ENCODE data around the gene ZNF444. TPM values are rescaled to one million over a fixed set of nuclear protein-coding genes. Genes with fewer than 3 reads are reported as not detected.

ZNF444 gene
- total RNA-seq, 4 donors from 2014 or later = 35.1 to 53.0 (median 45.5) TPM

DNA sequence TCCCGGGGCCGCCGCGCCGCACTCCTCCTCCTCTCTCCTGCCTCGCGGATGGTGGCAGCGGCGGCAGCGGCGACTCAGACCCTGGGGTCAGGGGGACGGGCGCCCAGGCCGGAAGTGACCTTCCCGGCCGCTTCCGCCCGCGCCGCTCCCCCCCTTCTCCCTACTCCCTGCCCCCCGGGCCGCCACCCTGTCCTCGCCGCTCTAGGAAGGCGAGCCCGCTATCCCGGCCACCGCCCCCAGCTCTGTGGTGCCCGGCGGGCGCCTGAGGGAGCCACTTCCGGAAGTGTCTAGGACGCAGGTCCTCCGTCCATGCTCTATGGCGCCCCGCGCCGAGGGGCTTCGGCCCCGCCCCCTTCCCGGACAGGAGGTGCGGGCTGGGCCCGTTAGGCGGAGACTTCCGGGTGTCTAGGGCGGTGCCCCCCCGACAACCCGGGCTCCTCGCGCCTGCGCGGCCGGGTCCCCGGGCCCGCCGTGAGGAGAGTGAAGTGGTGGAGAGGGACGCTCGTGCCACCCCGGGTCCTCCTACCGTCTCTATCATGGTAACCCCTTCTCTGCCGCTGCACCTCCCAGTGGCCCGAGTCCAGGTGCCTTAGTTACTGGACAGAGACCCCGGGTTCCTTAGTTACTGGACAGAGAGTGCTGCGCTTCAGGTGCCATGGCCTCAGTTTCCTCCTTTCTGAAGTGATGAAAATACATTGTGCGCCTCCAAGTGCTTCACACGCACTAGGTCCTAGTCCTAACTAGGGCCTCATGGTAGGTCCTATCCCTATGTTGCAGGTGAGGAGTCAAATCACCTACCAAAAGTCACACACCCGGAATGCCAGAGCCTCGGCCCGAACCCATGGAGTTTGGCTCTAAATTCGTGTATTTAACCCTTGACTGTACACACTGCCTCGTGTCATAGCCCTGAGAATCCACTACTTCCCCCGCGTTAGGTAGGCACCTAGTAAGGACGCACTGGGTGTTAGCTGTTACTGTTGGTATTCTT, 19.6 kb upstream of the ZNF444 start, which contains the start of gene ZNF787:
TSS of gene ZNF787 (minus strand) at position 116 of the 988 bp plus-strand sequence. CDS start 18,078 bp downstream, outside the sequence.
- no peaks in the 10 kb centered on the region for H3K36me3 ChIP-seq
- H3K27me3 ChIP-seq = no peaks in the 10 kb centered on the region
- peaks cover 19 to 26% of the 10 kb centered on the region in 2 donors for H3K4me1 ChIP-seq
- peak within 1 kb of the TSS; percentile 37 to 68 (median 59) for H3K4me3 ChIP-seq (replicated peaks in 1 of 3)
- WGBS, 2 donors = 22 to 32% methylated on average over 13 to 21 of the region's 74 CpGs
- peak within 1 kb of the TSS; percentile 87 to 90 (median 88) for H3K27ac ChIP-seq
- DNase-seq = peak; percentile 99
- intact Hi-C loops (cut with DNase I) = no loop called here
- no peaks in the 10 kb centered on the region for H3K9me3 ChIP-seq
- TF ChIP-seq, protein P1, sequence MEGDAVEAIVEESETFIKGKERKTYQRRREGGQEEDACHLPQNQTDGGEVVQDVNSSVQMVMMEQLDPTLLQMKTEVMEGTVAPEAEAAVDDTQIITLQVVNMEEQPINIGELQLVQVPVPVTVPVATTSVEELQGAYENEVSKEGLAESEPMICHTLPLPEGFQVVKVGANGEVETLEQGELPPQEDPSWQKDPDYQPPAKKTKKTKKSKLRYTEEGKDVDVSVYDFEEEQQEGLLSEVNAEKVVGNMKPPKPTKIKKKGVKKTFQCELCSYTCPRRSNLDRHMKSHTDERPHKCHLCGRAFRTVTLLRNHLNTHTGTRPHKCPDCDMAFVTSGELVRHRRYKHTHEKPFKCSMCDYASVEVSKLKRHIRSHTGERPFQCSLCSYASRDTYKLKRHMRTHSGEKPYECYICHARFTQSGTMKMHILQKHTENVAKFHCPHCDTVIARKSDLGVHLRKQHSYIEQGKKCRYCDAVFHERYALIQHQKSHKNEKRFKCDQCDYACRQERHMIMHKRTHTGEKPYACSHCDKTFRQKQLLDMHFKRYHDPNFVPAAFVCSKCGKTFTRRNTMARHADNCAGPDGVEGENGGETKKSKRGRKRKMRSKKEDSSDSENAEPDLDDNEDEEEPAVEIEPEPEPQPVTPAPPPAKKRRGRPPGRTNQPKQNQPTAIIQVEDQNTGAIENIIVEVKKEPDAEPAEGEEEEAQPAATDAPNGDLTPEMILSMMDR (IDR thresholded peaks at IDR 0.05) = peak in 1 of 6 experiments; percentile 24
- peak in 1 of 2 donors; percentile 52 for TF ChIP-seq POLR2A (IDR thresholded peaks at IDR 0.05)

DNA sequence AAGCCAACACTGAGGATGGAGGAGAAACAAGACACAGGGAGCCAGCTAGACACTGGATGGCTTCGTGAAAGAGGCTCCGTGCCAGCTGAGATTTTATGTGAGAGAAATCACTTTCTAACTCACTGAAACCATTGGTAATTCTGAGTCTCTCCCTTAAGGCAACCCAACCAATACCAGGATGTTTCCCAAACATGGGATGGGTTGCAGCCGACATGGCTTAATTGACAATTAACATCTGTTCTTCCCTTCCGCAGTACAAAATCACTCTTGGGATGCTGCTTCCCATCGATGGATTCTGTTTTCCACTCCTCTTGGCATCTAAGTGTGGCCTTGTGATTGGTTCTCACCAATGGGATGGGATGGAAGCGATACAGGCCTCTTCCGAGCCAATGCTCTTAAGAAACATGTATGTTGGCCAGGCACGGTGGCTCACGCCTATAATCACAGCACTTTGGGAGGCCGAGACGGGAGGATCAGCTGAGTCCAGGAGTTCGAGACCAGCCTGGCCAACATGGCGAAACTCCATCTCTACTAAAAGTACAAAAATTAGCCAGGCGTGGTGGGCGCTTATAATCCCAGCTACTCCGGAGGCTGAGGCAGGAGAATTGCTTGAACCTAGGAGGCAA, 17.7 kb upstream of the ZNF444 start:
- no peak overlapping the region for H3K4me3 ChIP-seq (replicated peaks in 1 of 3)
- DNase-seq = no peak
- H3K9me3 ChIP-seq = no peaks in the 10 kb centered on the region
- peaks cover 19% of the 10 kb centered on the region in 2 donors for H3K4me1 ChIP-seq
- no peak overlapping the region for H3K27ac ChIP-seq
- intact Hi-C loops (cut with DNase I) = no loop called here
- TF ChIP-seq POLR2A (IDR thresholded peaks at IDR 0.05) = no peak
- TF ChIP-seq, protein P1 (IDR thresholded peaks at IDR 0.05) = no peak
- no peaks in the 10 kb centered on the region for H3K27me3 ChIP-seq
- WGBS, 2 donors = 84 to 89% methylated on average over 16 of the region's 16 CpGs
- H3K36me3 ChIP-seq = no peaks in the 10 kb centered on the region

DNA sequence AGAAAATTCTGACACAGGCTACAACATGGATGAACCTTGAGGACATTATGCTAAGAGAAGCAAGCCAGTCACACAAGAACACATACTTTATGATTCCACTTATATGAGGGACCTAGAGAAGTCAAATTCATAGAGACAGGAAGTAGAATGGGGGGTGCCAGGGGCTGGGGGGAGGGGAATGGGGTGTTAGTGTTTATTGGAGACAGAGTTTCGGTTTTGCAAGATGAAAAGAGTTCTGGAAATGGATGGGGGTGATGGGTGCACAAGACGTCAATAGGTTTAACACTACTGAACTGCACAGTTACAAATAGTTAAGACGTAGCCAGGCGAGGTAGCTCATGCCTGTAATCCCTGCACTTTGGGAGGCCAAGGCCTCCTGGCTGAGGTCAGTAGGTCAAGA, 16.5 kb upstream of the ZNF444 start:
- no peak for DNase-seq
- TF ChIP-seq, protein P1 (IDR thresholded peaks at IDR 0.05) = no peak
- no peak for TF ChIP-seq POLR2A (IDR thresholded peaks at IDR 0.05)

DNA sequence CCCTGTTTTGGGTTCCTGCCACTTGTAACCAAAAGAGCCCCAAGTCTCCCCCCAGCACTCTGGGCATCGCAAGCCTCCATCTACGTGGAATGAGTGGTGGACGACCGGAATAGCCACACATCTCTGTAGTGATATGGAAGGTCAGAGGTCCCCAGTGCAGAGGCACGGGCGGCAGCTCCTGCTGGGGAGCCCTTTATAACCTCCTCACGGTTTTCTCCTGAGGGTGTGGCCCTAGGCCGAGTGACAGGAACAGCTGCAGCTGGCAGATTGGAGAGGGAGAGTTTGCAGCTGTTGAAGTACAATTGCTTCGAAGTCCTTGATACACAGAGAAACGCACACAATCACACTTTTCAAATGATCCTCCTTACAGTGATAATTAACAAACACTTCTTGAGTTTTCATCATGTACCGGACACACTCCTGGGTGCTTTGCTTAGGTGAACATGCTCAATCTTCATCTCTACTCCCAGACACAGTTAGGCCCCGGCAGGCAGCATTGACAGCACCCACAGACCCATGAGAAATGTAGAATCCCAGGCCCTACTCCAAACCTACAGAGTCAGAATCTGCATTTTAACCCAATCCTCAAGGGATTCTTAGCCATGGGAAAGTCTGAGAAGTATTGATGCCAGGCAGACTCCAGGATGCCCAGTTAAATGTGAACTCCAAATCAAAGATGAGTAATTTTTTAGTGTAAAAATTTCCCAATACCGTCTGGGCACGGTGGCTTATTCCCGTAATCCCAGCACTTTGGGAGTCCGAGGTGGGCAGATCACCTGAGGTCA, 15.1 kb upstream of the ZNF444 start:
- Histone ChIP-seq H3K27me3 (no peaks in the 10 kb centered on the region), H3K4me1 (peaks cover 0 to 3% of the 10 kb centered on the region in 2 donors), H3K4me3 (replicated peaks in 1 of 3) (no peak overlapping the region), H3K27ac (no peak overlapping the region), H3K36me3 (no peaks in the 10 kb centered on the region), H3K9me3 (no peaks in the 10 kb centered on the region)
- 86 to 87% methylated on average over 16 of the region's 16 CpGs for WGBS, 2 donors
- intact Hi-C loops (cut with DNase I) = no loop called here
- DNase-seq = no peak
- TF ChIP-seq, protein P1 (IDR thresholded peaks at IDR 0.05) = no peak
- TF ChIP-seq POLR2A (IDR thresholded peaks at IDR 0.05) = no peak

More for the DNA sequence above, 16.5 kb upstream of the ZNF444 start:
- WGBS, 2 donors = 97% methylated on average over 4 of the region's 4 CpGs
- Histone ChIP-seq H3K36me3 (no peaks in the 10 kb centered on the region), H3K9me3 (no peaks in the 10 kb centered on the region), H3K27ac (no peak overlapping the region), H3K4me3 (replicated peaks in 1 of 3) (no peak overlapping the region), H3K27me3 (no peaks in the 10 kb centered on the region), H3K4me1 (peaks cover 7 to 12% of the 10 kb centered on the region in 2 donors)
- intact Hi-C loops (cut with DNase I) = no loop called here
